HTERT RPE-1 (cell line): ENCODE results near the gene DUSP10.

Experiments
- in situ Hi-C: fragments of 300-500 bp; cut with MboI; formaldehyde crosslinking; loops from 4 replicates; pipeline ENCODE4 v1.14.3; 2020; ENCODE audit warnings: low sequenced_read_pairs

DUSP10 gene

GRCh38 chr1:221697923-221698425 is 43.9 kb downstream of the DUSP10 start:
- in situ Hi-C loops = no loop called here

- in situ Hi-C loops = no loop called here
These were observed 45.0 kb downstream of the DUSP10 start for GRCh38 chr1:221696718-221697461.

GRCh38 chr1:221696027-221696426 is 45.9 kb downstream of the DUSP10 start:
- in situ Hi-C loops = no loop called here

GRCh38 chr1:221695301-221695700 is 46.6 kb downstream of the DUSP10 start:
- in situ Hi-C loops = no loop called here

DNA sequence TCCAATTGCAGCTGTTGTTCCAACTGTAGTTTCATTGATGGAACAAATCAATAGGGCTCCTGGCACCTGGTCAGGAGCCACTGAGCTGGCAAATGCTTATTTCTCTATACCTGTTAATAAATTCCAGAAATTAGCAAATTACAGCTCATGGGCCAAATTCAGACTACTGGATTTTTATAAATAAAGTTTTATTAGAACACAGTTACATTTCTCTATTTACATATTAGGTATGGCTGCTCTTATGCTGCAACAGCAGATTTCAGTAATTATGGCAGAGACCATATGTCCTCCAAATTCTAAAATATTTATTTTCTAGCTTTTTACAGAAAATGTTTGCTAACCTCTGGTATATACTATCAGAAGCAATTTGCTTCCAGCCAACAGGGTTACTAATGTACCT is 47.8 kb downstream of the DUSP10 start:
- in situ Hi-C loops = no loop called here

DNA sequence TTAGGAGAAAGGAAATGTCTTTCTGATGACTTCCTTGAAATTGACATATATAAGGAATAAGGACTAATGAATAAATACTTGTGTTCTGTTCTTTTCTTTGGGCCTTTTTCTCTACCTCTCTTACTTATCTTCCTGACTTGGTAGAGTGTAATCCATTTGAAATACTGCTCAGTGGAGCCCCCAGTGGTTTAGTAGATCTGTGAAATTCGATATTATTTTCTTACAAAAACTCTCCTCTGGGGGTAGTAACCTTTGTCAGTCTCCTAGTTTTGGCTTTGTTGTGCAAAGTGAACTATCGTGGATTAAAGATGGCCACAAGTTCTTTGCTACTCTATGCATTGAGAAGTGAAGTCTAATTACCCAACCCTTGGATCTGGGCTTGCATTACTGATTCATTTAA is 48.8 kb downstream of the DUSP10 start:
- in situ Hi-C loops = no loop called here

DNA sequence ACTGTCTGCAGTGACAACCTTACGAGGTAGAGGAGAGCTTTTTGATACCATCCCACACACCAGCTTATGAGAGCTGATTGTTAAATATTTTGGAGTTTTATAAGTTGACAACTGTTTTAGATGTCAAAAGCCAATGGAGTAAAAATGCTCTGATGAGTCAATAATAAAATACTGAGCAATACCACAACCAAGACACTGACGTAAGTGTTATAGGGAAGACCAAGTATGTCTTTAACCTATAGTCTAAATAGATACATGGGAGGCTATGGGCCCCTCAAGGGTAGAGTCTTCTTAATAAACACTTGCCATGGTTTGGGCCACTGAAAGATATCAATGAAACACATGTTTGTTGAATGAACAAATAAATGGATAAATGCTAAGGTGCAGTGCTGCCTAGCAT is 49.2 kb downstream of the DUSP10 start:
- in situ Hi-C loops = no loop called here

- in situ Hi-C loops = no loop called here
These were observed 50.6 kb downstream of the DUSP10 start for GRCh38 chr1:221691261-221691660.

- in situ Hi-C loops = no loop called here
These were observed 51.0 kb downstream of the DUSP10 start for GRCh38 chr1:221690858-221691257.

DNA sequence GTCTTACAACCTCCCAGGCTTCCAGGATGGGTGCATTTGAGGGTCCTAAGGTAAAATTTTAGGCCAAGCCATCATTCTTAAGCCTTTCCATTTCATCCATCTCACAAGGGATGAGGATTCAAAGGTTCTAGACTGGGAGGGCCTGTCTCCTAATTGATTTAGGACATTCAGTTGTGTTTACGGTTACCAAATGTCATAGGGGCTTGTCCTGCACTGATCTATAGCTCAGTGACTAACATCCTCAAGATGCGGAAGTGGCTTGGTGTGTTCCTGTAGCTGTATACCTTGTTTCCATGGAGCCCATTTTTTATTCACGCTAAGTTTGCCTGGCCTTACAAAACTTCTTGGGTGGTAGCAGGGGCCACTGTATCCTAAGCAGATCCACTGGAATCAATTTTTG is 52.8 kb downstream of the DUSP10 start:
- in situ Hi-C loops = no loop called here

GRCh38 chr1:221688488-221688843 is 53.4 kb downstream of the DUSP10 start:
- in situ Hi-C loops = no loop called here

- in situ Hi-C loops = no loop called here
These were observed 53.9 kb downstream of the DUSP10 start for GRCh38 chr1:221687836-221688487.

GRCh38 chr1:221683681-221684080 is 58.2 kb downstream of the DUSP10 start:
- in situ Hi-C loops = no loop called here

DNA sequence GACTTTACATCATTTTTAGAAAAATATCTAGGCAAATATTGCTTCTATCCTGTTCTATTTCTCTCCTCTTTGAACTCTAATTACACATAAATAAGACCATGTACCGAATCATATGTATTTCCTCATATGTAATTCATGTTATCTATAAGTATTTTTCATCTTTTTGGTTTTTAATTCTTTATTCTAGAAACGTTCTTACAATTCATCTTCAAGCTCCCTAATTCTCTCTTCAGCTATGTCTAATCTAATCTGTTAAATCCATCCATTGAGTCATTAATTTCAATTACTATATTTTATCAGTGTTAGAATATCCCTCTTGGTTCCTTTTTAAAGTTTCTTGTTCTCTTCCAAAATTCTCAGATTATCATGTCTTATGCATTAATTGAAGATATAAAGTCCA is 61.8 kb downstream of the DUSP10 start:
- in situ Hi-C loops = no loop called here

DNA sequence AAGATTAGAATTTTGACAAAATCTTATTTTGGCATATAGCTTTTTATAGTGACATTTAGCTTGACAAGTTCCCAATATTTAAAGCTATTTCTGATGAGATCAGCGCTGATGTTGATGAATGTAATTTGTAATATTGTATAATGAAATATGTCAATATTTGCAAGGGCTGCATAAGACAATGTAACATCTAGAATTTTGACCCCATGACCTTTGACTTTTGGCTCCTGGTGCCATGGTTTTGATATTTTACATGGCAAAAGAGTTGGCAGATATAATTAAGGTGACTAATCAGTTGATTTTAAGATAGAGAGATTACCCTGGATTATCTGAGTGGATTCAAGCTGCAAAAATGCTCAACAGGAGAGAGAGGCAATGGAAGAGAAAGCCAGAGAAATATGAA is 63.9 kb downstream of the DUSP10 start:
- in situ Hi-C loops = no loop called here

GRCh38 chr1:221675880-221676800 is 65.7 kb downstream of the DUSP10 start:
- in situ Hi-C loops = no loop called here

DNA sequence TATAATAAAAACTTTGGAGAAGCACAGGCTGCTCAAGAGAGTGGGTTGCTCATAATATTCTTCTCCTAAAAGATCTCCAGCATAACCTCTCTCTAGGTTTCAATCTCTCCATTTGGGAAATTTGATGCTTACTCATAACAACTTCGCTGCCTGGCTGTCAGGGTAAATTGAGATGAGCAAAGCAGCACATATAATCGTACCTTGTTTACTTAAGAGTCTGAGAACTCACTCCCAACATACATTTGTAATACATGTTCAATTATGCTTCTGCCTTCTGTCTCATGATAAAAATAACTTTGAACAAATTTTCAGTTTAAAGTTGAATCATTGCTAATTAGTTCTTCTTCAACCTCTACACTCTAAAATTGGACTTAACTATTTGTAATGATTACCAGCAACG is 68.9 kb downstream of the DUSP10 start:
- in situ Hi-C loops = no loop called here

DNA sequence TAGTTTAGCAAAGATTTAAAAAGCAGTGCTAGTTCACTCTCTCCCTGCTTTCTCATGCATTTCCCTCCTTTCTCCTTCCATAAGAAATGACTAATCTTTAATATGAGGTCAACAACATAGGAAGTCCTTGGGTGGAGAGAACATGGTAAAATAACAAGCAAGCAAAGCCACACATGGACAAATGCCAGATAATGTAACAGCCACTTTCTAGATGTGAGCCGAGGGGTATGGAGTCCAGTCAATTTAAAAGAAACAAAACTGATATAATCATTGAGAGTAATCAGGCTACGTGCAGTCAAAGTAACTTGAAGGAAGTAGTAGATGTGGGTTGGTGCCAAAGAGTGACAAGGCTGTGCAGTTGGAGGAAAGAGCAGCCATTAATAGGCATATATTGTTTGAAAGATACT is 69.6 kb downstream of the DUSP10 start:
- in situ Hi-C loops = no loop called here

- in situ Hi-C loops = no loop called here
These were observed 71.8 kb downstream of the DUSP10 start for GRCh38 chr1:221670081-221670480.

DNA sequence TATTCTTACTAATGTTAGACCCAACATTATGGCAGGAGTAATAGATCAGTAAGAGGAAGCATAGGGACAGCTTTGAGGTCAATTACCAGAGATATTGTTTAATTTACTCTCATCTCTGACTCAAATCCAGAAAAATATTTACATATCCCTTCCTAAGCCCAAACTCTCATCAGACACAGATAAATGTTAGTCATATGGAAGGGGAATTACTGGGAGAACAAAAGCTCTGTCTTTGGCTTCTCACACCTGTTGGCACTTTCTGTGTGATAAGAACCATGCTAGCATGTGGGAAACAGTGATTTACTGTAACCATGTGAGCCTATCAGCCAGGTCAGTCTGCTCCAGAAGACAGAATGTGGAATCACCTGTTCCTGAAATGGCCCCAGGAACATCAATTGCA is 72.4 kb downstream of the DUSP10 start:
- in situ Hi-C loops = no loop called here

DNA sequence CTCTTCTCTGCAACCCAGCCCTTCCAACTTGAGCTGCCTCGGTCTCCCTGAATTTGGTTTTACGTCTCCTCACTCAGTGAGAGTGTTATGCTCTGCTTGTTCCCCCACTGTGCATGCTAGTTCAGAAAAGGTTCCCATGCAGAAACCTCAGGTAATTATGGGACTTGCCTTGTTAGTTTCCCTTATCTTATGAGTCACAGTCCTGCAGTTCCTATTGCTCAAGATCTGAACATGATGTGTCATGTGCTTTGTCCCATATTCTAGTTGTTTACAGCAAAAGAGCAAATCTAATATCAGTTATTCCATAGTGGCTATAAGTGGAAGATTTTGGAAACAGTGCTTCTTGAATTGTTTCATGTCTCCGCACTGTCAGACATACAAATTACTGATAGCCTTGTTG is 74.4 kb downstream of the DUSP10 start:
- in situ Hi-C loops = no loop called here

DNA sequence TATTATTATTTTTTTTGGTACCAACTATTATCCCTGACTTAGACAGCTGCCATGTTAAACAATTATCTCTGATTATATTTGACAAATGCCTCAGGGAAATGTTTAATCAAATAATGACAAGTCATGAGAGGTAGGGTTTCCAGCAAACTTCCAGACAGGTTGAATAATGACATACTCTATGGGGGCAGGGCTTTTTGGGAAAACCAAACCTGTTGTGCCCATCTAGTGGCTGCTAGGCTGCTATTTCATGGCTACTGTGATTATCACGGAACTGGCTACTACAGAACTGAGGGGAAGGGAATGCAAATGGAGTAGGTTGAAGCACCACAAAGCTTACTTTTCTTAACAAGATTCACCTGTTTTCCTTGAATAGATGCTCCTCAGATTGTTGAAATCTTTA is 77.6 kb downstream of the DUSP10 start:
- in situ Hi-C loops = no loop called here
